Mesothelial cell of epicardium (in vitro differentiated cells): Measurements from ENCODE around the gene TMEM51. TPM values are rescaled to one million over a fixed set of nuclear protein-coding genes. Genes with fewer than 3 reads are reported as not detected.

Experiments
- DNase-seq, 2 experiments: peaks; one replicate each; pipeline ENCODE4 v3.0.0; 2021; ENCODE audit warnings: low spot score in 2 of 2; ENCODE audit not compliant: unreplicated experiment in 2 of 2
- H3K27ac Mint-ChIP-seq: 2 replicates; pipeline ENCODE4 v1.8.0; 2021; ENCODE audit warnings: mixed read lengths
- H3K27me3 Mint-ChIP-seq: 2 replicates; pipeline ENCODE4 v1.8.0; 2021; ENCODE audit warnings: low read depth, mixed read lengths
- H3K36me3 Mint-ChIP-seq: 2 replicates; pipeline ENCODE4 v1.8.0; 2021; ENCODE audit warnings: mixed read lengths
- H3K4me1 Mint-ChIP-seq: 2 replicates; pipeline ENCODE4 v1.8.0; 2021; ENCODE audit warnings: mixed read lengths
- H3K4me3 Mint-ChIP-seq: 2 replicates; pipeline ENCODE4 v1.8.0; 2021; ENCODE audit warnings: mild to moderate bottlenecking, moderate library complexity, mixed read lengths
- H3K9me3 Mint-ChIP-seq: 2 replicates; pipeline ENCODE4 v1.8.0; 2021; ENCODE audit warnings: mixed read lengths
- CTCF ChIP-seq: fragments of 200-600 bp; sonication (generic); IDR thresholded peaks from one replicate; pipeline ENCODE4 v1.5.0; 2021; ENCODE audit warnings: antibody characterized with exemption; ENCODE audit not compliant: unreplicated experiment
- total RNA-seq: library from RNA; stranded (reverse); gene quantifications from 3 replicates; pipeline ENCODE4 v1.2.1, GENCODE V29; 2021

The TMEM51 gene
- total RNA-seq, 1 donor from 2014 or later, result 10.9 TPM

DNA sequence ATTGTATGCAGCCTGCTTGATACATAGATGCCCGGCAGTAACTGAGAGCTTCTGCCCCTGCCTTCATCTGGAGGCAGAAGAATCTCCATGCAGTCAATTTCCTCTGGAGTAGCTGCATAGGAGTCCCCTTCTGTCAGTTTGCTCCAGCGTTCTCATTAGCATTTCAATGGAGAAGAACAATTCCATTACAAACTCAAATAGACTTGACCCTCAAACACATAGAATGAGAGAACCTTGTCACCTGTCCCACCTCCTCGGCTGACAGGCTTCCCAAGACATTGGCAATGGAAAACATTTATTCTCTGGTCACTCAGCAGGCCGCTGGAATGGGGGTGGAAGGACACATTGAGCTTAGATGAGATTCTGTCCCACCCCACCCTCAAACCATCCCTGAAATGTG is 45.6 kb upstream of the TMEM51 start:
- no peak for DNase-seq
- peaks cover 7% of the 10 kb centered on the region for H3K36me3 Mint-ChIP-seq
- H3K9me3 Mint-ChIP-seq, result peaks cover 12% of the 10 kb centered on the region
- no peak overlapping the region for H3K4me3 Mint-ChIP-seq
- H3K4me1 Mint-ChIP-seq, result peaks cover 17% of the 10 kb centered on the region
- no peaks in the 10 kb centered on the region for H3K27me3 Mint-ChIP-seq
- TF ChIP-seq CTCF, result no peak
- H3K27ac Mint-ChIP-seq, result no peak overlapping the region

DNA sequence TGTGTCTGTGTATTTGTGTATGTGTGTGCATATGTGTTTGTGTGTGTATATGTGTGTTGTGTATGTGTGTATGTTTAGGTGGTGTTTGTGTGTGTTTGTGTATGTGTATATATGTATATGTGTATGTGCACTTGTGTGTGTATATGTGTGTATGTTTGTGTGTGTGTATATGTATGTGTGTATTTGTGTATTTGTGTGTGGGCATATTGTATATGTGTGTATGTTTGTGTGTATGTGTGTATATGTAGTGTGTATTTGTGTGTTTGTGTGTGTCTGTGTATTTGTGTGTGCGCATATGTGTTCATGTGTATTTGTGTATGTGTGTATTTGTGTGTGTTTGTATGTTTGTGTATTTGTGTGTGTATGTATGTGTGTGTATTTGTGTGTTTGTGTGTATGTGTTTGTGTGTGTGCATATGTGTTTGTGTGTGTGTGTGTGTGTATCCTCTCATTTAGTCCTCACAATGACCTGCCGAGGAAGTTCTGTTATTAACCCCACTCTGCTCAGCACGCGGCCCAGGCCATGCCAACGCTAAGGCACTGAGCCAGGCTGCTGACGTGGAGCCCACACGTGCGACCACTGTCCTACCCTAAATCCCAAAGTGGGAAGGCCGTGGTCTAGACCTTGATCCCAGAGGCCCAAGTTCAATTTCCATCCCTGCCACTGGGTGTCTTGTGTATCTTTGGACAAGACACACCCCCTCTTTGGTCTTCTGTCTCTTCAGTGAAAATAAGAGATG is 43.2 kb upstream of the TMEM51 start:
- peaks cover 3% of the 10 kb centered on the region for H3K36me3 Mint-ChIP-seq
- TF ChIP-seq CTCF, result no peak
- peaks cover 17% of the 10 kb centered on the region for H3K4me1 Mint-ChIP-seq
- H3K27me3 Mint-ChIP-seq, result no peaks in the 10 kb centered on the region
- H3K9me3 Mint-ChIP-seq, result peaks cover under 1% of the 10 kb centered on the region
- no peak overlapping the region for H3K4me3 Mint-ChIP-seq
- no peak for DNase-seq
- no peak overlapping the region for H3K27ac Mint-ChIP-seq

DNA sequence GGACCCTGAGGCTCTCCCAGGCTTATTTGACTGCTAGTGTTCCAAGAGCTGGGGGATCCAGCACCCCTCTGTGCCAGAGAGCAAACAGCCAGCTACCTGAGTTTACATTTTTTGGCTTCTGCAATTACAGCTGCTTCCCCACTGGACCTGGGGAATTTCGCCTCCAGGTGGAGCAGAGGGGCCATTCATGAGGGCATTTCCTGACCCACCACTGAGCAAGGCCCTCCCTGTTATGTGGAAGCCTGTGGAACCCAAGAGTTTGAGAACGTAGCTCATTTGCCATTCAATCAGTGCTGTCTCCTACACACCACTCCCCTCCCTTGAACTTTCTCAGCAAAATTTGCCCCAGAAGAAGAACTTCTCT is 42.7 kb upstream of the TMEM51 start:
- Mint-ChIP-seq H3K27me3 (no peaks in the 10 kb centered on the region), H3K27ac (no peak overlapping the region), H3K36me3 (peaks cover 6% of the 10 kb centered on the region), H3K9me3 (no peaks in the 10 kb centered on the region), H3K4me3 (no peak overlapping the region), H3K4me1 (peaks cover 17% of the 10 kb centered on the region)
- no peak for TF ChIP-seq CTCF
- DNase-seq, result no peak

- Mint-ChIP-seq H3K4me1 (peaks cover 19% of the 10 kb centered on the region), H3K27me3 (no peaks in the 10 kb centered on the region), H3K4me3 (no peak overlapping the region), H3K9me3 (no peaks in the 10 kb centered on the region), H3K27ac (no peak overlapping the region), H3K36me3 (peaks cover 7% of the 10 kb centered on the region)
- no peak for TF ChIP-seq CTCF
- no peak for DNase-seq
Observed at GRCh38 chr1:15113146-15113545, 40.4 kb upstream of the TMEM51 start.

DNA sequence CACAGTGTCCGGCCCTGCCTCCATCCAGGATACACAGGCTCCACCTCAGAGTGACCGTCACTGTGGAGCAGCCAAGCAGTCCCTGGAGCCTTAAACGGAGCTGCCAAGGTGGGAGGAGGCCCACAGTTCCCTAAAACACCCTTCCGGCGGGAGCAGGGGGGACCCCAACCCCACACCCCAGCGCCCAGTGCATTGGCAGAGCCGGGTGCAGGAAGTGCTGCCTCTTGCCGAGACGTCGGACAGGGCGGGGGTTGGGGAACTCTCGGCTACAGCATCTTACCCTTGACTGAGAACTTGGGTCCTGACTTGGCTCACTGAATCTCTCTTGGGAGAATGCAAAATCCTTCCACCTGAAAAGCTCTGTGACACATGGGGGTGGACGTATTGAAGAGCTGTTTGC is 38.7 kb upstream of the TMEM51 start:
- Mint-ChIP-seq H3K36me3 (peaks cover 7% of the 10 kb centered on the region), H3K4me3 (no peak overlapping the region), H3K27me3 (no peaks in the 10 kb centered on the region), H3K27ac (no peak overlapping the region), H3K9me3 (no peaks in the 10 kb centered on the region), H3K4me1 (peaks cover 24% of the 10 kb centered on the region)
- no peak for DNase-seq
- TF ChIP-seq CTCF, result no peak
